ENCODE measurements around the gene MSLN. TPM values are rescaled to one million over a fixed set of nuclear protein-coding genes. Genes with fewer than 3 reads are reported as not detected.

The MSLN gene
- total RNA-seq, 4 donors from 2014 or later: 4.6 to 30.8 (median 15.7) TPM

- no peak overlapping the region for H3K27ac ChIP-seq
- no peak overlapping the region for H3K4me3 ChIP-seq
- no peaks in the 10 kb centered on the region for H3K9me3 ChIP-seq
- H3K27me3 ChIP-seq: no peaks in the 10 kb centered on the region
- DNase-seq: no peak
- peaks cover 0 to 12% of the 10 kb centered on the region in 2 donors for H3K4me1 ChIP-seq
- H3K36me3 ChIP-seq: no peaks in the 10 kb centered on the region
- intact Hi-C loops (cut with DNase I; ENCODE audit: low total_unique reads): no loop called here
- TF ChIP-seq POLR2A (IDR thresholded peaks at IDR 0.05) (no peak), CTCF (IDR thresholded peaks at IDR 0.05) (no peak)
Observed at GRCh38 chr16:743794-744500, 16.6 kb upstream of the MSLN start.

- Histone ChIP-seq H3K4me1 (peaks cover 0 to 3% of the 10 kb centered on the region in 2 donors), H3K27ac (no peak overlapping the region), H3K27me3 (no peaks in the 10 kb centered on the region), H3K4me3 (no peak overlapping the region), H3K9me3 (no peaks in the 10 kb centered on the region), H3K36me3 (no peaks in the 10 kb centered on the region)
- no peak for DNase-seq
- intact Hi-C loops (cut with DNase I; ENCODE audit: low total_unique reads): no loop called here
- TF ChIP-seq CTCF (IDR thresholded peaks at IDR 0.05) (no peak), POLR2A (IDR thresholded peaks at IDR 0.05) (no peak)
Observed at GRCh38 chr16:745739-746138, 14.8 kb upstream of the MSLN start.

- no peak overlapping the region for H3K27ac ChIP-seq
- intact Hi-C loops (cut with DNase I; ENCODE audit: low total_unique reads): no loop called here
- no peak overlapping the region for H3K4me3 ChIP-seq
- no peaks in the 10 kb centered on the region for H3K36me3 ChIP-seq
- H3K4me1 ChIP-seq: no peaks in the 10 kb centered on the region
- DNase-seq: no peak
- H3K9me3 ChIP-seq: no peaks in the 10 kb centered on the region
- H3K27me3 ChIP-seq: no peaks in the 10 kb centered on the region
- no peak for TF ChIP-seq POLR2A (IDR thresholded peaks at IDR 0.05)
- TF ChIP-seq CTCF (IDR thresholded peaks at IDR 0.05): no peak
Observed at GRCh38 chr16:746637-747036, 13.9 kb upstream of the MSLN start.

- no peak overlapping the region for H3K27ac ChIP-seq
- no peak for TF ChIP-seq CTCF (IDR thresholded peaks at IDR 0.05)
- TF ChIP-seq POLR2A (IDR thresholded peaks at IDR 0.05): no peak
- intact Hi-C loops (cut with DNase I; ENCODE audit: low total_unique reads): no loop called here
Observed at GRCh38 chr16:747978-748746, 12.4 kb upstream of the MSLN start.

GRCh38 chr16:749010-749409 is 11.5 kb upstream of the MSLN start:
- TF ChIP-seq CTCF (IDR thresholded peaks at IDR 0.05) (no peak), POLR2A (IDR thresholded peaks at IDR 0.05) (no peak)
- DNase-seq: no peak
- H3K4me1 ChIP-seq: no peaks in the 10 kb centered on the region
- no peaks in the 10 kb centered on the region for H3K27me3 ChIP-seq
- intact Hi-C loops (cut with DNase I; ENCODE audit: low total_unique reads): no loop called here
- H3K27ac ChIP-seq: no peak overlapping the region
- H3K36me3 ChIP-seq: no peaks in the 10 kb centered on the region
- H3K4me3 ChIP-seq: no peak overlapping the region
- H3K9me3 ChIP-seq: no peaks in the 10 kb centered on the region

More at GRCh38 chr16:747978-748746, 12.4 kb upstream of the MSLN start:
- H3K27me3 ChIP-seq: no peaks in the 10 kb centered on the region
- H3K4me3 ChIP-seq: no peak overlapping the region
- no peak for DNase-seq
- H3K4me1 ChIP-seq: no peaks in the 10 kb centered on the region
- H3K36me3 ChIP-seq: no peaks in the 10 kb centered on the region
- H3K9me3 ChIP-seq: no peaks in the 10 kb centered on the region

All from uterus (tissue), 4 donors.